HG03095 (cell line): Measurements from ENCODE around the gene PTEN.
"Not testable (repeated sequence)": the region's sequence is repeated elsewhere in the genome, so short reads cannot be mapped to it uniquely, and the experiment has no call there.

Source experiments
- ATAC-seq: cut with Tn5 transposase; IDR thresholded peaks from one replicate; pipeline ENCODE4 v1.9.1; 2021; ENCODE audit warnings: moderate library complexity; ENCODE audit not compliant: unreplicated experiment

The PTEN gene

DNA sequence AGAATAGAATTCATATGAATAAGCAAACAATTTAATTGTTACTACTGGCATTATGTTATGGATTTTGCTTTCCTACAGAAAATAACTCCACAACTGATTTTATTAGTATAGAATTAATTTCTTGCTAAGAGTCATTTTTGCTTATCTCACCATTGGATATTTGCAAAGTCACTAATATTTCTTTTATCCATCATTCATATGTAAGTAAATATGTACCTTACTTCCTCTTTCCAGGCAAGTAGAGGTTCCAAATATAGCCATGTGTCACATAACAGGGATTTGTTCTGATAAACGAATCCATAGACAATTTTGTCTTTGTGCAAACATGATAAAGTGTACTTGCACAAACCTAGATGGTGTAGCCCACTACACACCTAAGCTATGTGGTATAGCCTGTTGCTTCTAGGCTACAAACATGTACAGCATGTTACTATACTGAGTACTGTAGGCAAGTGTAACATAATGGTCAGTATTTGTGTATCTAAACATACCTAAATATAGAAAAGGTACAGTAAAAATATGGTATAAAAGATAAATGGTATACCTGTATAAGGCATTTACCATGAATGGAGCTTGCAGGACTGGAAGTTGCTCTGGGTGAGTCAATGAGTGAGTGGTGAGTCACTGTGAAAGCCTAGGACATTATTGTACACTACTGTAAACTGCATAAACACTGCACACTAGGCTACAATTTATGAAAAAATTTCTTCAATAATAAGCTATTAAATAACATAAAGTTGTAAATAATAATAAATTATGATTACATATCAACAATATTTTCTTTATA is 18.4 kb upstream of the PTEN start:
- no peak for ATAC-seq

GRCh38 chr10:87845624-87845998 is 17.8 kb upstream of the PTEN start:
- ATAC-seq, result no peak

GRCh38 chr10:87846023-87846422 is 17.4 kb upstream of the PTEN start:
- ATAC-seq, result no peak

- ATAC-seq, result not testable (repeated sequence)
Measured at GRCh38 chr10:87846711-87847110, 16.7 kb upstream of the PTEN start.

- ATAC-seq, result no peak
Measured at GRCh38 chr10:87847550-87847949, 15.9 kb upstream of the PTEN start.

GRCh38 chr10:87849001-87849400 is 14.4 kb upstream of the PTEN start:
- ATAC-seq, result no peak

DNA sequence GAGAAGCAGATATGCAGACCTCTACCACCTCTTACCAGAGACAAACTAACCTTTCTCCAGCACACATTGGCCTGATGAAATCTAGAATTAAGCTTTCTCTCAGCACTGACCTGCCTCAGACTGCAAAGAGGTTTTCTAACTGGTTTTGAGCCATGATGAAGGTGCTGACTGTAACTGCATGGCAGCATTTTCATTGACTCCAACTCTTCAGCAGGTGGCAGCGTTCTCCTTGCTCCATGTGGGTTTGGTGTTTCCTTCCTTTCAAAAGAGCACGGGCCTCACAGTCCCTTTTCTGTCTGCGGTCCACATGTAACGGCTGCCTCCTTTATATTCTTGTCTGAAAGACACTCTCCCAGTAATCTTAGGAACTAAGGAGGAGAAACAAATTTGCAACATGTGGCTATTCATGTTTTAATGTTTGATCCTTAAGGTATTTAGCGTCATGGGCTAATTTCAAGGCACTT is 12.7 kb upstream of the PTEN start:
- peak; percentile 59 for ATAC-seq

- no peak for ATAC-seq
Measured at GRCh38 chr10:87852089-87852488, 11.3 kb upstream of the PTEN start.

GRCh38 chr10:87855247-87855646 is 8.2 kb upstream of the PTEN start:
- ATAC-seq, result not testable (repeated sequence)

DNA sequence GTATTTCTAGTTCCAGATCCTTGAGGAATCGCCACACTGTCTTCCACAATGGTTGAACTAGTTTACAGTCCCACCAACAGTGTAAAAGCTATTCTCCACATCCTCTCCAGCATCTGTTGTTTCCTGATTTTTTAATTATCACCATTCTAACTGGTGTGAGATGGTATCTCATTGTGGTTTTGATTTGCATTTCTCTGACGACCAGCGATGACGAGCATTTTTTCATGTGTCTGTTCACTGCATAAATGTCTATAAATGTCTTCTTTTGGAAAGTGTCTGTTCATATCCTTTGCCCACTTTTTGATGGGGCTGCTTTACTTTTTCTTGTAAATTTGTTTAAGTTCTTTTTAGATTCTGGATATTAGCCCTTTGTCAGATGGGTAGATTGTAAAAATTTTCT is 7.8 kb upstream of the PTEN start:
- ATAC-seq, result not testable (repeated sequence)

GRCh38 chr10:87860156-87860795 is 3.1 kb upstream of the PTEN start:
- ATAC-seq, result no peak

DNA sequence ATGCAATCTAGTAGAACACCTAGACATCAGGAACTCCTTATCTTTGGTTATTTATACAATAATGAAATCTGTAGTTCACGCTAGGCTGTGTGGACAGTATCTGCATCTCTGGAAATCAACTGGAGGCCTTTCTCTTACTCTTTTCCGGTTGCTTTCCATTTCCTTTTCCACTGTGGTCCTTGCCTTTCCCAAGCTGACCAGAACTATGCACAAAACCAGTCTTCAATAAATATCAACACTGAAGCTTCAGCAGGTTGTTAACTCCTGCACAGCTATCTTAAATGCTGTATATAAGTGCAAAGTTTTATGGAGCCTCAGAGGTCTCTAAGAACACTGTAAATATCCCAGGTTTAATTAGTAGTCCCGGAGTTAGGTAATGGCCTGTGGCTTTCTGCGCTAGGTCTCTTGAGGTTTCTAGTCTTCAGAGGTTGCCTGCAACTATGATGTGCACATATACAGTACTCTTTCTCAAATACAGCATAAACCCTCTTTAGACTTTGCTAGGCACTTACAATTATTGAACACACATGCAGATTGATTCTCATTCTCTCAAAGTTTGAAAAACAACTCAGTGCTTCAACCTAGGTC is 2.5 kb upstream of the PTEN start:
- ATAC-seq, result no peak

- ATAC-seq, result no peak
Measured at GRCh38 chr10:87861566-87861952, 1.9 kb upstream of the PTEN start.

DNA sequence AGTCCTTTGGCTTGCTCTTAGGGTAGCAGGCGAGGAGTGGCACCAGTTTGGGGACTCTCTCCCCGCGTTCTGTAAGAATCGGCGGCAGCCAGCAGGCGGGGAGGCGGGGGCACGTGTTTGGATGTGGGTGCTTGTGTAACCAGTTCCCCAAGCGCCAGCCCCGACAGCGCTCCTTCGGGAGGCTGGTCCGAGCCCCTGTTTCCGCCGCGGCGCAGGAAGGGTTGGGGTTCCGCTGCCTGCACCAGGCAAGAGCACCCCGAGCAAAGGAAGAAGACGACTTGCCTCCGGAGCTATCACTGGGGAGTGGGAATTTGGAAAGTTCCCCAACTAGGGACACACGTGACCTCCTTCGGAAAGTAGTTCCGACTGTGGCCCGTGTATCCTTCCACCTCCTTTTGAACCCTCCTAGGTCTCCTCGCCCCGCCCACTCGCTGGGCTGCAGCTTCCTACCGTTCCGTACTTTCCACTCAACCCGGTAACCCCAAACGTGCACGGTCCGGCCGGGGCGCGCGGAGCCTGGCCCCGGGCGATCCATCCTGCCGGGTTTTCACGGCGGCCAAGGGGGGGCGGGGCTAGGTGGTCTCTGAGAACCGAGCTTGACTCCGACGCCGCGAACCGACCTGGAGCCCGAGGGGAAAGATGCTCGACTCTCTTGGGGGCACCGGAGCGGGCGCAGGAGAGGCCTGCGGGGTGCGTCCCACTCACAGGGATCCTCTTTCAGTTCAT is 1.3 kb upstream of the PTEN start:
- peak; percentile 33 for ATAC-seq

DNA sequence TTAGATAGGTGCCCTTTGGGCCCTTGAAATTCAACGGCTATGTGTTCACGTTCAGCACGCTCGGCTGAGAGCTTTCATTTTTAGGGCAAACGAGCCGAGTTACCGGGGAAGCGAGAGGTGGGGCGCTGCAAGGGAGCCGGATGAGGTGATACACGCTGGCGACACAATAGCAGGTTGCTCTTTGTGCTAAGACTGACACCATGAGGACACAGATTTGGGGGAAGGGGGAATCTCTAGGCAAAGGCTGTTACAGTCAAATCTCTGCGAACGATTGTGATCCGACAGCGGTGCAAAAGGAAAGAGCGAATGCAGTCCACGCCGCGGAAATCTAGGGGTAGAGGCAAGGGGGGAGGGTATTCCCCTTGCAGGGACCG is 759 bp upstream of the PTEN start:
- ATAC-seq, result peak; percentile 8

- not testable (repeated sequence) for ATAC-seq
Measured at GRCh38 chr10:87863951-87864495, 598 bp downstream of the PTEN start.

GRCh38 chr10:87864496-87865059 is 1.2 kb downstream of the PTEN start:
- no peak for ATAC-seq

- no peak for ATAC-seq
Measured at GRCh38 chr10:87865241-87865881, 1.9 kb downstream of the PTEN start.

DNA sequence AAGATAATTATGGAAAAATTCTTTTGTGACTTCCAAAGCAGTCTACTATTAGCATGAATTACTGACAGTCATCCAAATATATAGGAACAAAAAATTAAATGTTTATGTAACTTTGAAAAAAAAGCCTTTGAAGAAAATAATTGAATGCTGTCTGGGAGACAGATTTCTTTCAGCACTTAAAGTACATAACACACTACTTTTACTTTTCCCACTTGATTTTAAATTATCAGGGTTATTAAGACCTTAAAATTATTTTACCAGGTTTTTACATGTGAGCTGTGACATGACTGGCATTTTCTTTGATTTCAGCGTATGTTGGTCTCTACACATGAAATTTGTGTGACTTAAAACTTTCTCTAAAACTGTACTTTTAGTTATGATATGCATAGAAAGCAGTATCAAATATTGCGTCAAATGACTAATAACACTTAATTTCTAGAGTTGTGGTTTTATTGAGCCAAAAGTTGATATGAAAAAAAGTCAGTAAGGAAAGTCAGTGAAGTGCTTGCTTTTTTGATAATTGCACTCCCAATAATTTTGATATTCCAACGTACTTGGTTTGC is 3.1 kb downstream of the PTEN start:
- no peak for ATAC-seq

- no peak for ATAC-seq
Measured at GRCh38 chr10:87867453-87867852, 4.0 kb downstream of the PTEN start.
